ENCODE measurements around the gene SLC26A11.
"Not testable (repeated sequence)": the region's sequence is repeated elsewhere in the genome, so short reads cannot be mapped to it uniquely, and the experiment has no call there.

Gene SLC26A11

GRCh38 chr17:80243526-80244433 lies 23.6 kb downstream of the SLC26A11 start:
- DNase-seq (ENCODE audit: low spot score): no peak

GRCh38 chr17:80244448-80244847 lies 24.2 kb downstream of the SLC26A11 start:
- not testable (repeated sequence) for DNase-seq (ENCODE audit: low spot score)

GRCh38 chr17:80244871-80245509 lies 24.8 kb downstream of the SLC26A11 start:
- no peak for DNase-seq (ENCODE audit: low spot score)

DNA sequence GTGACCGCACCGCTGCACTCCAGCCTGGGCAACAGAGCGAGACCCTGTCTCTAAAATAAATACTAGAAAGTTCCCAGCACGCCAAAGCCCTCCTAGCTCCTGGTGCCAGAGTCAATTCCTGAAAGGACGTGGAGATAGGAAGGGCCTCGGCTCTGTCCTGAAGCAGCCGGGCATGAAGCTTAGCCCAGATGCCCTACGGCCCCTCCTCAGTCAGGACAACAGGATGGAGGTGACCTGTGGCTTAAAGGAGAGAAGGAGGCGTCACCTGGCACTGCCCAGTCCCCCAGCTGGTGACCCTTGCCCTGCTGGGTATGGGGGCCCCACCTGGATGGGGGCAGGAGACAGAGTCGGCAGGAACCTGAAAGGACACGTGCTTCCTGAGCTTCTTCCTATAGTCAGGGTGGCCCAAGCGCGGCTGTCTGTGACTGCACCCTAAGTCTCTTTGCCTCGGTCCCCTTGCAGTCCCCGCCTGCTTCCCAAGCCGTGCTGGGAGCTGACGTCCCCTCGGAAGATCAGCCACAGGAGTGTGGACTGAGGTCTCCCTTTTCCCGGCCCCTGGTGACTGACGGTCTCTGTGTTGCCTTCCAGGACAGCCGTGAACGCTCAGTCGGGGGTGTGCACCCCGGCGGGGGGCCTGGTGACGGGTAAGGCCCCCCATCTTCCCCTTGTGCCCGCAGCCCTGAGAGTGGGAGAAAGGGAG lies 25.5 kb downstream of the SLC26A11 start:
- DNase-seq (ENCODE audit: low spot score): no peak

- no peak for DNase-seq (ENCODE audit: low spot score)
Observed at GRCh38 chr17:80246266-80246681, 26.0 kb downstream of the SLC26A11 start.

DNA sequence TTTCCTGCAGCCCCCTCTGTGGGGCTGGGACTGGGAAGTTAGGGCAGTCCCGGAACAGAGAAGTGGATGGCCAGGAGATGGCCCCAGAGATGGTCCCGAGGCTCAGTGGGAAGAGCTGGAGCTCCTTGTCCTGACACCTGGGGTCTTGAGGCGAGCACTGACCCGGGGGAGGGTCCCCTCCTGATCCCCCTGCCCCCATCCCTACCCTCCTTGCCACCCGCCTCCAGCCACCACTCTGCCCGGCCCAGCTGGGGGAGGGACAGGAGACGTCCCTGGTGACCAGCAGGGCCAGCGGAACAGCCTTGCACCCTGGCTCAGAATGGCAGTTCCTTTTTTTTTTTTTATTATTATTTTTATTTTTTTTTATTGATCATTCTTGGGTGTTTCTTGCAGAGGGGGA lies 26.5 kb downstream of the SLC26A11 start:
- no peak for DNase-seq (ENCODE audit: low spot score)

- no peak for DNase-seq (ENCODE audit: low spot score)
Observed at GRCh38 chr17:80247561-80247960, 27.3 kb downstream of the SLC26A11 start.

DNA sequence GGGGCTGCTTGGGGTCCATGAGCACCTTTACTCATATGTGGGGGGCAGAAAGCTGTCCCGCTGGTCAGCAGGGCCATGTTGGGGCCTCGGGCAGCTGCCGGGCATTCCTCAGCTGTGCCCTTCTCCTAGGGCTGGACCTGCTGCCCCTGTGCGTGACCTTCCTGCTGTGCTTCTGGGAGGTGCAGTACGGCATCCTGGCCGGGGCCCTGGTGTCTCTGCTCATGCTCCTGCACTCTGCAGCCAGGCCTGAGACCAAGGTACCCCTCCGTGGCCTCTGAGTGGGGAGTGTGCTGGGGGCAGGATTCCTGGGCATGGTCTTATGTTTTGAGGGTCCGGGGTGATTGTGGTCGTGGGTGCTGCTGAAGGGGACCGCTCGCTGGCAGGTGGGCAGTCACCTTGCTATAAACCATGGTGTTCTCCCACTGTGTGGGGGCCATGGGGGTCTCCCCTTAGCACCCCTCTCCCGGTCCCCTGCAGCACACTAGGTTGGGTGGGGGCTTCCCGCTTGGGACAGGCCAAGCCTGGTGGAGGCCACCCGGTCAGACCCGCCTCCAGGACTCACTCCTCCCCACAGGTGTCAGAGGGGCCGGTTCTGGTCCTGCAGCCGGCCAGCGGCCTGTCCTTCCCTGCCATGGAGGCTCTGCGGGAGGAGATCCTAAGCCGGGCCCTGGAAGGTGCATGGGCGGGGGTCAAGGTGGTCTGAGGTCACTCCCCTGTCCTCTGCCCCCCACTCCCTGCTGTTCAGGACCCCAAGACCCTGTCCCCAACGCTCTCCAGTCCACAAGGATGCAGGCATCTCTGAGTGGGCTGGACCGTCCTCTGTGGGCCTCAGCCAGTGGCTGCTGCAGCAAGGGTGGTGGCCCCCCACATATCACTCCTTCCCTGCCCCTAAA lies 28.0 kb downstream of the SLC26A11 start:
- no peak for DNase-seq (ENCODE audit: low spot score)

- no peak for DNase-seq (ENCODE audit: low spot score)
Observed at GRCh38 chr17:80248894-80249710, 28.9 kb downstream of the SLC26A11 start.

DNA sequence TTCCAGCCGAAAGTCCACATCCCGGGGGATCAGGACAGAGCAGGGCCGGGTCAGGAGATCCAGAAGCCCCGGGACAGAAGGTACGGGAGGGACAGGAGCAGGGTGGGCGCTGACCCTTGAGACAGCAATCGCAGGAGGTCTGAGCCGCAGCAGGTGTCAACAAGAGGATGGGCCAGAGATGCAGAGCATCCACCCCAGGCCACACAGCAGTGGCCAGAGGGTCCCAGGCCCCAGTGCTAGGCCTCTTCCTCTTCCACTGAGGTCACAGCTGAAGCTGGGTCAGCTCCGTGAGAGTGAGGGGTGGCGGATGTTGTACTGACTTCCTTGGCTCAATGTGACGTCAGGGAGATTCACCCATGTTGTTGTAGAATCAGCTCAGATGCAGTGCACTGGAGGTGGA lies 31.7 kb downstream of the SLC26A11 start:
- no peak for DNase-seq (ENCODE audit: low spot score)

DNA sequence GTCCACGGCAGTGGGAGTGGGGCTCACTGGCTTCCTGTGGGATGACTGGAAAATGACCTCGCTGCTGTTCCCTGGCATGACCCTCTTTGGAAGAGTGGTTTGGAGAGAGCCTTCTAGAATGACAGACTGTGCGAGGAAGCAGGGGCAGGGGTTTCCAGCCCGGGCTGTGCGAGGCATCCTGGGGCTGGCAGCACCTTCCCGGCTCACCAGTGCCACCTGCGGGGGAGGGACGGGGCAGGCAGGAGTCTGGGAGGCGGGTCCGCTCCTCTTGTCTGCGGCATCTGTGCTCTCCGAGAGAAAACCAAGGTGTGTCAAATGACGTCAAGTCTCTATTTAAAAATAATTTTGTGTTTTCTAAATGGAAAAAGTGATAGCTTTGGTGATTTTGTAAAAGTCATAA lies 32.6 kb downstream of the SLC26A11 start:
- DNase-seq (ENCODE audit: low spot score): no peak

DNA sequence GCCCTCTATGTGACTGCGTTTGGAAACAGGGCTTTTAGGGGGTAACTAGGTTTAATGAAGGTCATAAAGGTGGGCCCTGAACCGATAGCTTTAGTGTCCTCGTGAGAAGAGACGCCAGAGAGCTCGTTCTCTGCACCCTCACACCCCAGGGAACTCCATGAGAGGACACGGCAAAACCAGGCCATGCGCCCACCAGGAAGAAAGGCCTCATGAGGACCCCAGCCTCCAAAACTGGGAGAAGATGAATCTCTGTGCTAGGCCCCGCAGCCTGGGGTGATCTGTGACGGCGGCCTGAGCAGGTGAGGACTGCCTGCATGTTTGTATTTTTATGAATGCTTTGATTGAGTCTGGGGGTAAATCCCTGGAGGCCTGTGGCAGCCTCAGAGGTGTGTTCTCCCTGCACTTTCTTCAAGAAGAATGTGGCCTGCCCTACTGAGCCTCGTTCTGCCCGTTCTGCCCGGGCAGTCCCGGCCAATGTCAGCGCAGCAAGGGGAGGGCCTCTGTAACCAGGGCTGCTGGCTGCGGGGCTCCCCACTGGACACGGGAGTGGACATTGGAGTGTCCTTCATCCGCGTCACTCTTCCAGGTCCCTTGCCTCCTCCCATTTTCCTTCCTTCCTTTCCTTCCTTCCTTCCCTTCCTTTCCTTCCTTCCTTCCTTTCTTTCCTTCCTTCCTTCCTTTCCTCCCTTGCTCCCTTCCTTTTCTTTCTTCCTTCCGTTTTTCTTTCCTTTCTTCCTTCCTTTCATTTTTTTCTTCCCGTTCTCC lies 33.6 kb downstream of the SLC26A11 start:
- no peak for DNase-seq (ENCODE audit: low spot score)

DNA sequence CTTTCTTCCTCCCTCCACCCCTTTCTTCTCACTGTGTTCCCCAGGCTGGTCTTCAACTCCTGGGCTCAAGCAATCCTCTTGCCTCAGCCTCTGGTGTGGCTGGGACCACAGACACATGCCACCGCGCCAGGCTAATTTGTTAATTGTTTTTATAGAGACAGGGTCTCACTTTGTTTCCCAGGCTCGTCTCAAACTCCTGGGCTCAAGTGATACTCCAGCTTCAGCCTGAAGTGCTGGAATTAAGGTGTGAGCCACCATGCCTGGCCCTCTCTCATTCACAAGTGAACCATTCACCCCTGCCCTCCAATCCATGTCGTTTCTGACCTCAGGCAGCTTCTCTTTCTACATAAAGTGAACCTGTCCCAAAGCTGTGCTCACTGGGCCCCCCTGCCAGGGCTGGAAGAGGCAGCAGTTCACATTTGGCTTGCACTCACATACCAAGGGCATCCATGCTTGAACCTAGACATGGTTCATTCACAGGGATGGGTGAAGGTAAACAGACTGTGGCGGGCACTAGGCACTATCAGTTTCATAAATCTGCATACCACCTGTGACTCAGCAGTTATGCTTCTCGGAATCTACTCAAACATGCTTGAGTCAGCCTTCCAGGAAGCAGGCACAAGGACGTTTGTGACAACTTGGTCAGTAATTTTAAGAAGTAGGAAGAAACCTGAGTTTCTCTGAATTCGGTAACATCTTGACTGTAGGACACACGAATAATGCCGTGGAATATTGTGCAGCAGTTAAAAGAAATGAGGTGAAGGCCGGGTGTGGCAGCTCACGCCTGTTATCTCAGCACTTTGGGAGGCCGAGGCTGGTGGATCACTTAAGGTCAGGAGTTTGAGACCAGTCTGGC lies 34.4 kb downstream of the SLC26A11 start:
- DNase-seq (ENCODE audit: low spot score): peak; percentile 89

DNA sequence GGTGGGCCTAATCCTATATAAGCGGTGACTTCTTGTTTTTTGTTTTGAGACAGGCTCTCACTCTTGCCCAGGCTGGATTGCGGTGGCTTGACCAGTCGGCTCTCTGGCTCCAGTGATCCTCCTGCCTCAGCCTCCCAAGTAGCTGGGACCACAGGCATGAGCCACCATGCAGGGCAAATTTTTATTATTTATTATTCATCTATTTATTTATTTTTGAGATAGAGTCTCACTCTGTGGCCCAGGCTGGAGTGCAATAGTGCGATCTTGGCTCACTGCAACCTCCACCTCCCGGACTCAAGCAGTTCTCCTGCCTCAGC lies 35.8 kb downstream of the SLC26A11 start:
- no peak for DNase-seq (ENCODE audit: low spot score)

- DNase-seq (ENCODE audit: low spot score): no peak
Observed at GRCh38 chr17:80257716-80258213, 37.5 kb downstream of the SLC26A11 start.

DNA sequence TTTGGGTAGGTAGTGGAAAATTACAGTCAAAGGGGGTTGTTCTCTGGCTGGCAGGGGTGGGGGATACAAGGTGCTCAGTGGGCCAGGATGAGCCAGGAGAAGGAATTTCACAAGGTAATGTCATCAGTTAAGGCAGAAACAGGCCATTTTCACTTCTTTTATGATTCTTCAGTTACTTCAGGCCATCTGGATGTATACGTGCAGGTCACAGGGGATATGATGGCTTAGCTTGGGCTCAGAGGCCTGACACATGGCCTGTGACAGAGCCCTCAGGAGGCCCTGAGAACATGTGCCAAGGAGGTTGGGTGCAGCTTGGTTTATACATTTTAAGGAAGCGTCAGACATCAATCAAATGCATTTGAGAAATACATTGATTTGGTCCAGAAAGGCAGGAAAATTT lies 38.1 kb downstream of the SLC26A11 start:
- not testable (repeated sequence) for DNase-seq (ENCODE audit: low spot score)

GRCh38 chr17:80259457-80260068 lies 39.3 kb downstream of the SLC26A11 start:
- DNase-seq (ENCODE audit: low spot score): no peak

DNA sequence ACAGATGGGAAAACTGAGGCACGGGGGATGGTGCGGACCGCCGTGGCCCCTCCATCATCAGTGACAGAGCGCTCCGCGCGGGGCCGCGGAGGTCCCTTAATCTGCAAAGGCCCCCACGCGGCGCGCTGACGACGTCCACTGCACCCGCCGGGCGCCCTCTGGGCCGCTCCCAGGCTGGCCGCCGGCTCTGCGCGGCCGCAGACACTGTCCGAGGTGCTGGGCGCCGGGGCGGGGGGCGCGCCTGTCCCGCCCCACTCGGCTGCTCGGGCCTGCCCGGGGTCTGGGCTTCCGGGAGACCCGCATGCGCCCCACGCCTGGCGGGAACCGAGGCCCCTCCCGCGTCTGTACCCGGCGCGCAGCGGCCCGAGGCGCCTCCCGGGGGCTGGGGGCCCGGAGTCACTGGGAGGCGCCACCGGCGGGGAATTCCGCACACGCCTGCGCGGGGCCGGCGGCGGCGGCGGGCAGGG lies 39.9 kb downstream of the SLC26A11 start:
- peak; percentile 94 for DNase-seq (ENCODE audit: low spot score)

DNA sequence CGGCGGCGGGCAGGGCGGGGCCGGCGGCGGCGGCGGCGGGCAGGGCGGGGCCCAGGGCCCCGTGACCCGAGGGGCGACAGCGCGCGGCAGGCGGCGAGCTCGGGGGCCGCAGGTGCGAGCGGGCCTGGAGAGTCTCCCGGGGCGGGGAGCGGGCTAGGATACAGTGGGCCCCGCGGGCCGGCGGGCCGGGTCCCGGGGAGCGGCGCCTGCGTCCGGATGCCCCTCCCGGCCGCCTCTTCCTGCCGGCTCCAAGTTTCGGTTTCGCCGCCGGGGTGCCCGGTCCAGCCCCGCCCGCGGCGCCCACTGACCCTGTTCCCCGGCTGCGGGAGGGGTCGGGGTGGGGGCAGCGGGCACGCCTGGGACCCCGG lies 40.5 kb downstream of the SLC26A11 start, which contains the start of gene RNF213:
Gene RNF213, plus strand, starts transcription at position 62 of the 368 bp plus-strand sequence. CDS start 2,830 bp downstream, outside the sequence.
- DNase-seq (ENCODE audit: low spot score): peak; percentile 66

Measured in AG08395 (cell line).